Trophoblast cell (in vitro differentiated cells and primary cell): ENCODE measurements around the gene SMPD1.

ENCODE experiments used
- DNase-seq, 2 donors: peaks; one replicate each; pipeline ENCODE4 v3.0.0-alpha.2; 2016
- H2AFZ ChIP-seq: 2 replicates; pipeline ENCODE4 v1.6.1; 2013; ENCODE audit warnings: low read length, moderate library complexity, mild to moderate bottlenecking; ENCODE audit not compliant: insufficient read depth, poor library complexity
- H2AK5ac ChIP-seq: 2 replicates; pipeline ENCODE4 v1.6.1; 2013; ENCODE audit warnings: mild to moderate bottlenecking, low read length
- H2BK120ac ChIP-seq: 2 replicates; pipeline ENCODE4 v1.6.1; 2013; ENCODE audit warnings: low read length, mild to moderate bottlenecking, moderate library complexity; ENCODE audit not compliant: insufficient read depth, poor library complexity
- H2BK12ac ChIP-seq: 2 replicates; pipeline ENCODE4 v1.6.1; 2013; ENCODE audit warnings: mild to moderate bottlenecking, low read length, moderate library complexity
- H2BK5ac ChIP-seq: 2 replicates; pipeline ENCODE4 v1.6.1; 2013; ENCODE audit warnings: low read length, low read depth, moderate library complexity, mild to moderate bottlenecking; ENCODE audit not compliant: poor library complexity
- H3K14ac ChIP-seq: 2 replicates; pipeline ENCODE4 v1.6.1; 2013; ENCODE audit warnings: mild to moderate bottlenecking, low read length
- H3K18ac ChIP-seq: 2 replicates; pipeline ENCODE4 v1.6.1; 2013; ENCODE audit warnings: mild to moderate bottlenecking, low read length
- H3K23ac ChIP-seq: 2 replicates; pipeline ENCODE4 v1.6.1; 2013; ENCODE audit warnings: low read length
- H3K27ac ChIP-seq: 2 replicates; pipeline ENCODE4 v1.5.1; 2013; ENCODE audit warnings: low read depth, mild to moderate bottlenecking, inconsistent platforms, low read length, moderate library complexity
- H3K27me3 ChIP-seq: 2 replicates; pipeline ENCODE4 v1.6.1; 2013; ENCODE audit warnings: inconsistent platforms, mild to moderate bottlenecking, low read length, moderate library complexity; ENCODE audit not compliant: insufficient read depth
- H3K36me3 ChIP-seq, 2 experiments: 1 replicate in 1 of 2; 2 replicates in 1 of 2; pipeline ENCODE4 v1.6.1; 2013; ENCODE audit warnings: low read length in 2 of 2, mild to moderate bottlenecking in 2 of 2, moderate library complexity in 1 of 2; ENCODE audit not compliant: insufficient read depth in 2 of 2, control insufficient read depth in 1 of 2
- H3K4ac ChIP-seq: 2 replicates; pipeline ENCODE4 v1.6.1; 2013; ENCODE audit warnings: low read depth, mild to moderate bottlenecking, low read length, moderate library complexity
- H3K4me1 ChIP-seq, 2 experiments: 1 replicate in 1 of 2; 2 replicates in 1 of 2; pipeline ENCODE4 v1.6.1; 2013; ENCODE audit warnings: low read length in 2 of 2, mild to moderate bottlenecking in 2 of 2, moderate library complexity in 1 of 2; ENCODE audit not compliant: insufficient read depth in 2 of 2, control insufficient read depth in 1 of 2
- H3K4me2 ChIP-seq: 2 replicates; pipeline ENCODE4 v1.6.1; 2013; ENCODE audit warnings: inconsistent platforms, mild to moderate bottlenecking, low read length, moderate library complexity
- H3K4me3 ChIP-seq: 2 replicates; pipeline ENCODE4 v1.5.1; 2013; ENCODE audit warnings: mild to moderate bottlenecking, low read depth, low read length, inconsistent platforms
- H3K79me1 ChIP-seq: one replicate; pipeline ENCODE4 v1.6.1; 2013; ENCODE audit warnings: low read length
- H3K79me2 ChIP-seq: 2 replicates; pipeline ENCODE4 v1.6.1; 2013; ENCODE audit warnings: low read length, mild to moderate bottlenecking; ENCODE audit not compliant: control insufficient read depth, insufficient read depth, poor library complexity
- H3K9ac ChIP-seq: 2 replicates; pipeline ENCODE4 v1.6.1; 2013; ENCODE audit warnings: mild to moderate bottlenecking, low read length
- H3K9me3 ChIP-seq: 2 replicates; pipeline ENCODE4 v1.6.1; 2013; ENCODE audit warnings: low read depth, mild to moderate bottlenecking, control low read depth, inconsistent platforms, low read length; ENCODE audit not compliant: insufficient read depth
- H4K12ac ChIP-seq: 2 replicates; pipeline ENCODE4 v1.6.1; 2013; ENCODE audit warnings: low read depth, mild to moderate bottlenecking, low read length, moderate library complexity
- H4K8ac ChIP-seq: 2 replicates; pipeline ENCODE4 v1.6.1; 2013; ENCODE audit warnings: low read depth, mild to moderate bottlenecking, low read length, moderate library complexity
- H4K91ac ChIP-seq: one replicate; pipeline ENCODE4 v1.6.1; 2013; ENCODE audit warnings: low read depth, mild to moderate bottlenecking, low read length, moderate library complexity
- WGBS: extraction: QIAGEN DNeasy Blood & Tissue Kit; methylation state at CpG from one replicate; pipeline ENCODE4 v1.1.7; 2013; ENCODE audit warnings: missing lambda C conversion rate; ENCODE audit not compliant: insufficient read length, insufficient coverage; ENCODE audit errors: extremely low coverage; 5-methylcytosine and 5-hydroxymethylcytosine counted together

SMPD1 gene

DNA sequence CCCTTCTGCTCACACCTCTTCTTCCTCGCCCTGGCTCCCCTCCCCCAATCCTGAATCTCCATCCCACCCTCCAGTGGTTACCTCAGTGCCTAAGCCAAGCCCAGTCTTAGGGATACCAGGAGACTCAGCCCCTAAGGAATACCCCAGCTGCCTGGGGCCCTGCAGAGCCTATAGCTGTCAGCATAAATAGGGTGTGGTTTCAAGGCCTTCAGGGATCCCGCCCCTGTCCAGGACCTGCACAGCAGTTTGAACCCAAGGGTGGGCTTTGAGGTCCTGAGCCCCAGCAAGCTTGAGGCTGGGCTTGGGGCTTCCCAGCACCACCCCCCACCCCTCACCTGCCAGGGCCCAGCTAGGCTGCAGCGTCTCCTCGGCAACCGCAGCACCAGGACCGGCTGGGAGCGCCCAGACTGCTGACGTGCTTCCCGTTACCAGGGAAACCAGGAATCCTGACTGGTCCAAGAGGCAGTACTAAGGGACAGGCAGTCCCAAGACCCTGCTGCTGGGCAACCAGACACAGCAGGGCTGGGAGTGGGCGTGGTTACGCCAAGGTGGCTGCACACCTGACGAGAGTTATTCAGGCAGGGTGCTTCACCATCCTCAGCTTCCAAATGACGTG is 14.9 kb downstream of the SMPD1 start:
- no peak overlapping the region for H3K18ac ChIP-seq
- no CpG with 5 or more reads among the region's 13 CpGs for WGBS
- no peak overlapping the region for H3K4me2 ChIP-seq
- no peaks in the 10 kb centered on the region for H3K9me3 ChIP-seq
- no peak overlapping the region for H2BK12ac ChIP-seq
- no peak overlapping the region for H2AK5ac ChIP-seq
- H3K14ac ChIP-seq: no peak overlapping the region
- H4K91ac ChIP-seq: no peak overlapping the region
- H3K79me1 ChIP-seq: no peaks in the 10 kb centered on the region
- H4K12ac ChIP-seq: no peak overlapping the region
- H3K27ac ChIP-seq: no peak overlapping the region
- H3K4ac ChIP-seq: no peak overlapping the region
- no peak overlapping the region for H3K4me3 ChIP-seq
- H3K23ac ChIP-seq: no peak overlapping the region
- peaks cover 1 to 2% of the 10 kb centered on the region in 2 experiments for H3K36me3 ChIP-seq
- no peak overlapping the region for H2BK5ac ChIP-seq
- H2BK120ac ChIP-seq: no peak overlapping the region
- no peaks in the 10 kb centered on the region for H3K79me2 ChIP-seq
- H4K8ac ChIP-seq: no peak overlapping the region
- DNase-seq: peak in 1 of 2 donors; percentile 37
- H3K9ac ChIP-seq: no peak overlapping the region
- no peak overlapping the region for H2AFZ ChIP-seq
- H3K4me1 ChIP-seq: no peaks in the 10 kb centered on the region
- H3K27me3 ChIP-seq: no peaks in the 10 kb centered on the region

DNA sequence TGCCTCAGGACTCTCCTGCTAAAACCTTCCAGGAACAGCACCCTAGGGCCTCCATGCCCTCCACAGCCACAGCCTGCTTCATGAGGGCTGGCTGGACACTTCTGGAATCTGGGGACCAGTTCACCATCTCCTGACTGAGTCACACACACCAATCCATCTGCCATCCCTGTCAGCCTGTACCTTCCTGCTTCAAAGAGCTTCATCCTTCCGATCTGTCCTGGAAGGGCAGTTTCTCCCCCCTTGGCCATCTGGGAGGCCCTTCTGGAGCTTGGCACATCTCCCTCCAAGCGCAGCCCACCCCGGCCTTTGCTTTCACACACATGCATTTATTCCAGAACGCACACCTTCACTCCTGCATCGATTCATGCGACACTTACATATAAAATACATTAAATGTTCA is 15.6 kb downstream of the SMPD1 start:
- no peak overlapping the region for H3K18ac ChIP-seq
- H2AK5ac ChIP-seq: no peak overlapping the region
- no peaks in the 10 kb centered on the region for H3K27me3 ChIP-seq
- H2AFZ ChIP-seq: no peak overlapping the region
- H4K12ac ChIP-seq: no peak overlapping the region
- H3K4me3 ChIP-seq: no peak overlapping the region
- no peaks in the 10 kb centered on the region for H3K9me3 ChIP-seq
- no peak overlapping the region for H2BK12ac ChIP-seq
- no peak overlapping the region for H4K8ac ChIP-seq
- H2BK120ac ChIP-seq: no peak overlapping the region
- H2BK5ac ChIP-seq: no peak overlapping the region
- no peak overlapping the region for H3K4me2 ChIP-seq
- H3K14ac ChIP-seq: no peak overlapping the region
- H3K4ac ChIP-seq: no peak overlapping the region
- no peaks in the 10 kb centered on the region for H3K79me2 ChIP-seq
- H4K91ac ChIP-seq: no peak overlapping the region
- no peak overlapping the region for H3K9ac ChIP-seq
- DNase-seq: no peak
- H3K23ac ChIP-seq: no peak overlapping the region
- H3K4me1 ChIP-seq: no peaks in the 10 kb centered on the region
- no peak overlapping the region for H3K27ac ChIP-seq
- WGBS: 100% methylated on average over 1 of the region's 6 CpGs
- peaks cover 0 to 7% of the 10 kb centered on the region in 2 experiments for H3K36me3 ChIP-seq
- H3K79me1 ChIP-seq: no peaks in the 10 kb centered on the region

DNA sequence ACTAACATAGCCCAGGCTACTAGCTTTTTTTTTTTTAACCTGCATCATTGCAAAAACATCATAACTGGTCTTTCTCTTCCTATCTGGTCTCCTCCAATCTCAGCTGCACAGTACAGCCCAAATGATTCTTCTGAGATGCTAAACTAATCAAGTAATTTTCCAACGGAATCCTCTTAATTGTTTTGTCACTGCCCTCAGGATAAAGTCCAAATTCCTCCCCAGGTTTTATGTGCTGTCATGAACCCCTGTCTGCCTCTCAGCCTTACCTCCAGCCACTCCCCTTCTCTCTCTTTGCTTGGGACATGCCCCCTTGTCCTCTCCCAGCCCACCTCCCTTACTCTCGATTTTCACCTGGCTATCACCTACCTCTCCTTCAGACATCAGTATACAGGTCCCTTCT is 16.1 kb downstream of the SMPD1 start:
- Histone ChIP-seq H3K27me3 (no peaks in the 10 kb centered on the region), H3K36me3 (peaks cover 0 to 7% of the 10 kb centered on the region in 2 experiments), H3K4ac (no peak overlapping the region), H3K79me1 (no peaks in the 10 kb centered on the region), H2BK5ac (no peak overlapping the region), H2AK5ac (no peak overlapping the region), H4K8ac (no peak overlapping the region), H3K9me3 (no peaks in the 10 kb centered on the region), H3K4me1 (no peaks in the 10 kb centered on the region), H3K23ac (no peak overlapping the region), H3K14ac (no peak overlapping the region), H4K12ac (no peak overlapping the region), H3K4me2 (no peak overlapping the region), H2BK120ac (no peak overlapping the region), H3K27ac (no peak overlapping the region), H4K91ac (no peak overlapping the region), H3K4me3 (no peak overlapping the region), H2AFZ (no peak overlapping the region), H3K9ac (no peak overlapping the region), H3K18ac (no peak overlapping the region), H3K79me2 (no peaks in the 10 kb centered on the region), H2BK12ac (no peak overlapping the region)
- DNase-seq: no peak
- WGBS: no CpG with 5 or more reads among the region's 2 CpGs

DNA sequence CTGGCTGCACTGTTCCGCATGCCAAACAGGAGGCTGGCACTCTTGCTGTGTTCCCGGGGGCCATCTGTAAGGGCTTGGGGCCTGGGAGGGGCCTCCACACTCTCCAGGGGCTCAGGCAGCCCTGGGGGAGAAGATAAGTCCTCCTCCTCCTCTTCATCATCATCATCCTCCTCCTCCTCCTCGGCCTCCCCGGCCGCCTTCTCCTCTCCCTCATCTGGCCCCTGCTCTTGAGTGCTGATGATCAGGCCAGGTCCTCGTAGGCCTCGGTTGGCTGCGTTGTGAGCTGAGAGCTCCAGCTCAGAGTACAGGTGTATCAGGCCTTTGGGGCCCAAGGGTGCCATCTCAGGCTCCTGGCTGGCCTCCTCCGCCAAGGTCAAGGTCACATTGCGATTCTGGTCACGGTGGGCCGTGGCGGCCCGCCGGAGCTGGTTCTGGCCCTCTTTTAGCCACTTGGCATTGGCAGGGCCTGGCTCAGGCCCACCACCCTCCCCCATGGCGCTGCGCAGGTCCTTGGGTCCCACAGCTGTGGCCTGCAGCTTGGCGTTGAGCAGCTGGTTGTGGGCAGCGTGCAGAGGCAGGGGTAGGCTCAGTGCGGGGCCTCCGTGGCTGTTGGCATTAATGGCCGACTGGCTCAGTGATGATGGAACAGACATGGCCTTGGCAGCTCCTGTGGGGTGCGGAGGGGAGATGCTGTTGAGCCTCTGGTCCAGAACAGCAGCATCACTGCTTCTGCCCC is 20.6 kb downstream of the SMPD1 start:
- no peak overlapping the region for H3K27ac ChIP-seq
- H3K79me2 ChIP-seq: no peaks in the 10 kb centered on the region
- no peak overlapping the region for H4K12ac ChIP-seq
- peaks cover 0 to 7% of the 10 kb centered on the region in 2 experiments for H3K36me3 ChIP-seq
- H2BK5ac ChIP-seq: no peak overlapping the region
- H4K91ac ChIP-seq: no peak overlapping the region
- H2BK12ac ChIP-seq: no peak overlapping the region
- no peak overlapping the region for H3K14ac ChIP-seq
- no peak overlapping the region for H3K18ac ChIP-seq
- H2AK5ac ChIP-seq: no peak overlapping the region
- H3K4me2 ChIP-seq: no peak overlapping the region
- H3K4me1 ChIP-seq: peaks cover 0 to 9% of the 10 kb centered on the region in 2 experiments
- H4K8ac ChIP-seq: no peak overlapping the region
- H3K79me1 ChIP-seq: no peaks in the 10 kb centered on the region
- H3K4me3 ChIP-seq: no peak overlapping the region
- H3K9me3 ChIP-seq: no peaks in the 10 kb centered on the region
- no peak overlapping the region for H2BK120ac ChIP-seq
- no peaks in the 10 kb centered on the region for H3K27me3 ChIP-seq
- WGBS: no CpG with 5 or more reads among the region's 23 CpGs
- no peak for DNase-seq
- no peak overlapping the region for H3K4ac ChIP-seq
- no peak overlapping the region for H3K23ac ChIP-seq
- H2AFZ ChIP-seq: no peak overlapping the region
- H3K9ac ChIP-seq: no peak overlapping the region
